ENCODE results near the gene CFAP46.

The CFAP46 gene

DNA sequence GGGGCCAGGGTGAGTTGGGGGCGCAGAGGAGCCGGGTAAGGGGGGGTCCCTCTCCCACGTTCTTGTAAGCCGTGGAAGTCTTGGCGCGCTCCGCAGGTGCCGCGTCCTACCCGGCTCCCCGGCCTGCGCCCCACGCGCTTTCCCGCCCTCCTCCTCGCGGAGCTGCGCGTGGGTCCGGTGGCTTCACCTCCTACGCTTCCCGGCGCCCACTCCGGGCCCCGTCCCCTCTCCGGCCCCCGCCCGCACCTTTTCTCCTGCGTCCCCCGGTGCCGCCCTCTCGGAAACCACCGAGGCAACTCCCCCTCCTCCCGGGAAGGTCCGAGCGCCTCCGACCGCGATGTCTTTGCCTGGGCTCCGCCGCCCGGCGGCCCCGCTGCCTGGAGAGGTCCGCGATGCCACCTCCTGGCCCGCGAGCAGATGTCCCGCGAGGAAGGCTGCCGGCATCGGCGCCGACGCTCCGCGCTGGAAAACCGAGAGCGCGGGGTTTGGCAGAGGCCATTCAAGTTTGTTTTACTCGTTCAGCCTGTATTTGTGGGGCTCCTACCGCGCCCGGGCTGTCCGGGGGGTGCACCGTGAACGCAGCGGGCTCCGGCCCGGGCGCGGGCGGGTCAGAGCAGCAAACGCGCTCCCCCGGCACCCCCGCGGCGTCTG is 154.1 kb downstream of the CFAP46 start:
- TF ChIP-seq GATA2 (IDR thresholded peaks at IDR 0.05; ENCODE audit: low read depth, low read length) (no peak), GATA3 (IDR thresholded peaks at IDR 0.05; ENCODE audit: low read depth, low read length) (no peak)

DNA sequence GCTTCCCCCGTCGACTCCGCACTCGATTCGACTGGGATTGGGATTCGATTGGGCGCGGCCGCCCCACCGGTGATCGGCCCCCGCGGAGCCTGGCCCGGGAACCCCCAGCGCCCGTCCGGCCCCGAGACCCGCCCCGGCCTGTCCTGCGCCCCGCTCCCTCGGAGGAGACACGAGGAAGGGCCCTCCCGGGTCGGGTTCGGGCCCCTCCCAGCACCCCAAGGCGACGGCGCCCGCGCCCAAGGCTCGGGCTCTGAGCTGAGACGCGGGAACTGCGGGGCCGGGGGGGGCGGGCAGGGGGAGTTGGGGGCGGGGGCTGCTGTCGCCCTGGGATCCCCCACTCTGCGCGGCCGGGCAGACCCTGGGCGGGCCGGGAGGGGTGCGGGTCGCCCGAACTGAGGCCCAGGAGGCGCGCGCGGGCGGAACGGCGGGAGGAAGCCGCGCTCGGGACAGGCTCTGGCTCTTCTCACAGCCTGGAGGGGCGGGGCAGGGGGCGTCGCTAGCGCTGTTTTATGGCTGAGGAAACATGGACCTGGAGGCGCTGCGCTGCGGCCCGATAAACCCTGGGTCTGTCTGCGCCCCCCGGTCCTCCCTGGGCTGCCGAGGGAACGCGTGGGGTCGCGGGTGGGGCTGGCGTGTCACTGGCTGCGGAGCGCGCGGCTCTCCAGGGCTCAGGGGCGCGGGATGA is 154.7 kb downstream of the CFAP46 start:
- TF ChIP-seq GATA2 (IDR thresholded peaks at IDR 0.05; ENCODE audit: low read depth, low read length): no peak
- TF ChIP-seq GATA3 (IDR thresholded peaks at IDR 0.05; ENCODE audit: low read depth, low read length): no peak

DNA sequence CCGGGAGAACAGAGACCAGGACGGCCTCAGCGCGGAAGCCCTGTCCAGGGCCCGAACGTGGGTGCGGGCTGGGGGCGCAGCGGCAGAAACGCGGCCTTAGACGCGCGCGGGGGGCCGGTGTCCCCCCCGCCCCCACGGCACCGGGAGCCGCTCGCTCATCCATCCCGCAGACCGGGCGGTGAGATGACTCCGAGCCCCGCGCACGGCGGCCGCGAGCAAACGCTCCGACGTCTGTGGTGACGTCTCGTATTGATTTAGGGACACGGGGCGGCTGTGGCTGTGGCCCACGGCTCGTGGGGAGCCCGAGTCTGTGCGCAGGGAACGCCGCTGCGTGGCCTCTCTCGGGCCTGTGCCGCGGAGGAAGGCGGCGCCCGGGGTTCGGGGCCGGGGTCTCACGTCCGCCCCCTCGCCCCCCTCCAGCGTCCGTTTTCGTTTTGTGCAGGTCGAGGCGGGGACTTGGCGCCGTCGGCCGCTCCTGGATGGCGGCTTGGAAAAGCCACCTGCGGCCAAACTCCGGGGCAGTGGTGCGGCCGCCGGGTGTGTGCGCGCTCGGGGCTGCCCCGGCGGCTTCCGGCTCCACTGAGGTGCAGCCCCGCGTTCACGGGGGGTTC is 155.4 kb downstream of the CFAP46 start:
- TF ChIP-seq GATA2 (IDR thresholded peaks at IDR 0.05; ENCODE audit: low read depth, low read length) (no peak), GATA3 (IDR thresholded peaks at IDR 0.05; ENCODE audit: low read depth, low read length) (no peak)

DNA sequence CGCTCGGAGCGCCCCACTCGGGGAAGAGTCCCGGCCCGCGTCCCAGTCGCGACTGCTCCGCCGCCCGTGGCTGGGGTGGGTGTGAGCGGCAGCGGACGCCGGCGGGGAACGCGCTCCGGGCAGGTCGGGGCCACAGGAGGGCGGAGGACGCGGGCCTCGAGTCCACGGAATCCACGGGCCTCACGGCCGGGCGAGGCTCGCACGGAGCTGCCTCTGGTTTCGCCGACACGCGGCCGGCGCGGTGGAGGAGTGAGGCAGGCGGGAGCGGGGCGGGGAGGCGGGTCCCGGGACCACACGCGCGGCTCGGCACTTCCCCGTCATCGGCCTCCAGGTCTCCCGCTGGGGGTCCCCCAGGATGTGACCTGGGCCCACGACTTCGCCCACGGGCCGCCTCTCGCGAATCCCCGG is 155.9 kb downstream of the CFAP46 start:
- TF ChIP-seq GATA2 (IDR thresholded peaks at IDR 0.05; ENCODE audit: low read depth, low read length) (no peak), GATA3 (IDR thresholded peaks at IDR 0.05; ENCODE audit: low read depth, low read length) (no peak)

DNA sequence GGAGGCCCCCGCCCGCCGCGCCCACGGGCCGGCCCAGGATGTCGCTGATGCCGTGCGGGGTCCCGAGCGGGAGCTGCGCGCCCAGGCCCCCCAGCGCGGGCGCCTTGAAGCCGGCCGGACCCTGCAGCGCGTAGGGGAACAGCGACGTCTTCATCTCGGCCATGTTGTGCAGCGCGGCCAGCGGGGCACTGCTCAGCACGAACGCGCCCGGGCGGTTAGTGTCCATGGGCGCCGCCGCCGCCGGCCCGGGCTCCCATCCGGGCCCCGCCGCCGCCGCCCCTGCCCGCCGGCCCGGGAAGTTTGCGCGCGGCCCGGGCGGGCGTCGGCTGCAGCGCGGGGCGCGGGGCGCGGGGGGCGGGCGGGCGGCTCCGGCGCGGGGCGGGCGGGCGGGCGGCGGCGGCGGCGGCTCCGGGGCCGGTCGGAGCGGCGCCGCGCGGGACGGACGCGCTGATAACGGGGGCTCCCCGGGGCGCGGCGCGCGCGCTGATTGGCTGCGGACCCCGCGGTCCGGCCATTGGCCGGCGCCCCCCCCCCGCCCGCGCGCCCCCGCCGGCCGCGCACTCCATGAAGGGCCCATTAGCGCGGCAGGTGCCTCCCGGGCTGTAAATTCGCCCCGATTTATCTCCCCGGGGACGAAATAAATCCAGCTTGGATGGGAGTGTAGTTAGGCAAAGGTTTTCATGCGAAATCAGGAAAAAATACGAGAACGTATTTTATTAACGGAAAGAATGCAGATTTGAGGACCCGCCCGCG is 156.5 kb downstream of the CFAP46 start, which contains the start of gene NKX6-2:
NKX6-2 (minus strand) TSS at position 425 of the 753 bp plus-strand sequence; CDS start at position 226, 199 bp downstream.
- TF ChIP-seq GATA3 (IDR thresholded peaks at IDR 0.05; ENCODE audit: low read depth, low read length) (no peak), GATA2 (IDR thresholded peaks at IDR 0.05; ENCODE audit: low read depth, low read length) (no peak)

DNA sequence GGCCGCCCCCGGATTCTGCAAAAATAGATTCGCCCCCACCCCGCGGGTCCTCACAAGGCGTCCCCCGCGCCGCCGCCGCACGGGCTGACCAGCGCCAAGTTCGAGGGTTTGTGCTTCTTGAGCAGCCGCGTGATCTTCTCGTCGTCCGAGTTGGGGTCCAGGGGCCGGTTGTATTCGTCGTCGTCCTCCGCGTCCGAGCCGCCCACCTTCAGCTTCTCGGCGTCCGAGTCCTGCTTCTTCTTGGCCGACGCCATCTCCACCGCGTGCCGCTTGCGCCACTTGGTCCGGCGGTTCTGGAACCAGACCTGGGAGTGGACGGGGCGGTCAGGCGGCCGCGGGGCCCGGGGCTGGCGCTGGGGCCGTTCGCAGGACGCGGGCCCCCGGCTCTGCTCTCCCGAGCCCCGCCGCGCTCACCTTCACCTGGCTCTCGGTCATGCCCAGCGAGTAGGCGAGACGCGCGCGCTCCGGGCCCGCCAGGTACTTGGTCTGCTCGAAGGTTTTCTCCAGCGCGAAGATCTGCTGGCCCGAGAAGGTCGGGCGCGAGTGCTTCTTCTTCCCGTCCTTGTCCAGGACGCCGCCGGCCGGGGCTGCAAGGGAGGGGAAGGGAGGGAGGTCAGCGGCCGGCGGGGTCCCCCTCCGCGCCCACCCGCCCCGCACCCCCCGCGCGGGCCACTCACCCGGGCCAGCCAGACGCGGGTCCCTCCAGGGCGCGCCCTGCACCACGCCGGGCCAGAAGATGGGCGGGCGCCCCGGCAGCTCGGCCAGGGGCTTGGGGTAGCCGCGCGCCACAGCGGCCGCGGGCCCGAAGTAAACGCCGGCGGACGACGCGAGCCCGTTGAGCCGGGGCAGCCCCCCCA is 157.3 kb downstream of the CFAP46 start:
- TF ChIP-seq GATA3 (IDR thresholded peaks at IDR 0.05; ENCODE audit: low read depth, low read length) (no peak), GATA2 (IDR thresholded peaks at IDR 0.05; ENCODE audit: low read depth, low read length) (no peak)

DNA sequence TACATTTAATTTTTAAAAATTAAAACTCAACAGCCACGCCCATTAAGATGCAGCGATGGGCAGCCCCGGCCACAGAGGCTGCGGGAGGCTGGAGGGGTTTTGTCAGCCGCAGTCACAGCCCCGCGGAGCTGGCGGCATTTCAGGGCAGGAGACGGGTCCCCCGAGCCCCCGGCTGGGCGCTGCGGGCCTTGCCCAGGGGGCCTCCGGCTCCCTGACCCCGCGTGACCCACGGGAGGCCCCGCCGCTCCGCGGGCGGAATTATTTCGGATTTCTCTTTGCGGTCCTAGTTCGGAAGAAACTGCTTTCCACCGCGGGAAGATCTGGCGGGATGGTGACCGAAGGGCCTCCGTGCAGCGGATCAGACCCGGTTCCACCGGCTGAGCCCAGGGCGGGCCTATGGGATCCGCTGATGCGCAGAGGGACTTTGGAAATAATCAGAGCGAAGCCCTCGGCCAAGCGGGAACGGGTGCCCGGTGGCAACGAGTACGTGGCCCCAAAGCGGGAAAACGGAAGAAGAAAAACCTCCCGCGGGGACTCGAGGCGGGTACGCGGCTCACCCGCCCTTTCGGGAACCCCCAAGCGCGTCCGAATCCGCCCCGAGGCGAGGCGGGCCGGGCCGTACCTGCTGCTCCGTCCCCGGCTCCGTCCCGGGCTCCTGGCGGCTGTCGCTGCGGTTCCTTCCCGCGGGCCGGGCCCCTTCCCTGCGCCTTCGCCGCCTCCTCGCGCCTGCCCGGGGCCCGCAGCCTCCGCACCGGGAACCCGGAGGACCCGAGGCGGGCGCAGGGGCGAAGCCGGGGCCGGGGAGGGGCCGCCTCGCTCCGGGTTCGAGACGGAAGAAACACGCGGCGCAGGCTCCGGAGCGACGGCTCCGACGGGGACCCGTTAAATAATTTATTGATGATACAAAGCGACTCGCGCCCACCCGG is 158.2 kb downstream of the CFAP46 start:
- no peak for TF ChIP-seq GATA2 (IDR thresholded peaks at IDR 0.05; ENCODE audit: low read depth, low read length)
- no peak for TF ChIP-seq GATA3 (IDR thresholded peaks at IDR 0.05; ENCODE audit: low read depth, low read length)

DNA sequence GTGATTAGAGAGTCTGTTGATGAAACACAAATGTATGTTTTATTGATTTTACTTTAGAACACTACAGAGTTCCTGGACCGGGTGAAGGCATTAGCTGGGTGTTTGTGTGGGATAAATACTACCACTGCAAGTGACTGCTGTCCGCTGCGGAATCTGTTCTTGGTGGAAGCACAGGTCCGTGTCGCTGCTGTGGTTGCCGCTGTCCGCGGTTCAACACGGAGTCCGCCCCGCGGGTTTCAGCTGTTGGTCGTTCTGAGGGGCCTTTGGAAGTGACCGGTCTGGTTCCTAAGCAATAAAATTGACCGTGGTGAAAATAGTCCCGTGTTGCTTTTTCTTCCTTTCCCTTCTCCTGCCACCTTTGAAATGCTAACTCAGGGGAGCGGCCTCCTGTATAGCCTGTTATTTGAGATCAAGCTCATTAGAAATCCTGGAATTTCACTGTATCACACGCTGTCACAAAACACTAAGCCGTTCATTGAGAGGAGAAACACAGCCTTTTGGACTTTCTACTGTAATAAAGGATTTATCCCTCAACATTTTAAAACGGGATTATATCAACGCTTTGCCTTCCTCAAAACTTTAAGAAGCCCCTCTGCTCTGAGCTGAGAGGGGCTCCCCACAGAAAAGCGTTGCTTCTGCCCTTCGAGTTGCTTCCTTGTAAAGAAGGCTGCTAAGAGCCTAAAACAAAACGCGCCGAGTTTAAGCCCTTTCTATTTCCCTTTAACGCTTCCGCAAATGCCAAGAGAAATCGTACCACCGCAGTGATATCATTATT is 159.0 kb downstream of the CFAP46 start:
- TF ChIP-seq GATA2 (IDR thresholded peaks at IDR 0.05; ENCODE audit: low read depth, low read length) (no peak), GATA3 (IDR thresholded peaks at IDR 0.05; ENCODE audit: low read depth, low read length) (no peak)

DNA sequence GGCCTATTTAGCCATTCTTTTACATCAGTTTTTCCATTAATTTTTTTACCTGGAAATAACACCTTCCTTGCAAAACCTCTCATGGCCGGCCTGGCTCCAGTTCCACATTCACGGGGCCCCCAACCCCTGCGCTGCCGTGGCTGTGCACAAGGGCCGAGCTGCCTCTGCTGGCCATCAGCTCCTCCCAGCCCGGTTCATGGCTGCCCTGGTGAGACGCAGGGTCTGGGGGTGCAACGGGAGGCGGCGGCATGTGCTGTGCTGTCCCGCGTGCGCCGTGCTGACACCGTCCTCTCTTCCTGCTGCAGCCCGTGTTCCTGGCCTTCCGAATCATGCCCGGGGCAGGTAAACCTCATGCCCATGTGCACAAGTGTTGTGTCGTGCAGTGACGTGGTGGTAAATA is 160.8 kb downstream of the CFAP46 start:
- no peak for TF ChIP-seq GATA3 (IDR thresholded peaks at IDR 0.05; ENCODE audit: low read depth, low read length)
- no peak for TF ChIP-seq GATA2 (IDR thresholded peaks at IDR 0.05; ENCODE audit: low read depth, low read length)

DNA sequence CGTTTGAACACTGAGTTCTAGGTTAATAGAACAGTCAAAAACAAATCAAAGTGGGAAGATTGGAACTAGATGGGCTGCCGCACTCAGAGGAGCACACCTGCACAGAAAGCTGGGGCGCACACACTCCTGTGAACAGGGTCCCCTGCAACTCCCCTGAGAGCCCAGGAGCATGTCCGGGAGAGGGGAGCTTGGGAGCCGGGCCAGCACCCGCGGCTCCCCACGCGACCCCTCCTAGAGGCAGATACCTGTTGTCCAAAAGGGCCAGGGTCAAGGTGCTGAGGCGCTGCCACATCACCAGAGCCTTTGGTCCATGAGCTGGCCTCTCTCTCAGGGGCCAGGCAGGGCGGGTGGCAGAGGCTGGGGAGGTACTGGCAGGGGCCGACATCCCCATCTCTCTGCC is 162.0 kb downstream of the CFAP46 start:
- TF ChIP-seq GATA2 (IDR thresholded peaks at IDR 0.05; ENCODE audit: low read depth, low read length): no peak
- no peak for TF ChIP-seq GATA3 (IDR thresholded peaks at IDR 0.05; ENCODE audit: low read depth, low read length)

DNA sequence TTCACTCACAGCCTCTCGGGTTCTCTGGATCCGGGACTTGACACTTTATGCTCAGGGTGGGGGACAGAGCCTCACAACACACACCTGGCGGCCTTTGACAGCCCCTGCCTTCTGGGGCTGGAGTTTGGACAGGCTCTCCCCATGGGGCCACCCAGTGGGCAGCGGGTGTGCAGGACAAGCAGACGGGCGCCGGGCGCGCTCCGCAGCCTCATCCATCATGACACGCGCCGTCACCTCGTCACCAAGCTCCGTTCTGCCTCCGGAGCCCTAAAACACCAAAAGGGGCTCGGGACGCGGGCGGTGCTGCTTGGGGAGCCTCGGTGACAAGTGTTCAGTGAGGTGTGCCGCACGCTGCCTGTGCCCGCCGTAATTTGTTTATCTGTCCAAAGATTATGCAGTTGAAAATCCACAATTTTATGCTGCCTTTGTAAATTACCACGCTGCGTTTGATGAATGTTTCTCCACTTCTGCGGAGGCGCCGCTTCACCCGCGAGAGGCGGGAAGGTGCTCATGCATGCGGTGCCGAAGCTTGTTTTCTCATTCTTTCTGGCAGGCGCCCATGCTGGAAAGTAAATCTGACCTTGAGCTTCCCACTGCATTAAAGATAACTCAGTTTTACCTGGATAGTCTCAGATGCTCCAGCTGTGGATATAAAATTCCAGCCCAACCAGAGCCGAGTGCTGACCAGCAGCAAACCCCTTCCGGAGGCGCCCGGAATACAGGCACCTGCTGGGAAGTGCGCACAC is 162.6 kb downstream of the CFAP46 start:
- TF ChIP-seq GATA2 (IDR thresholded peaks at IDR 0.05; ENCODE audit: low read depth, low read length): no peak
- TF ChIP-seq GATA3 (IDR thresholded peaks at IDR 0.05; ENCODE audit: low read depth, low read length): no peak

Measured in SH-SY5Y (cell line).